ENCODE measurements around the gene HNRNPAB.
"Not testable (repeated sequence)": the region's sequence is repeated elsewhere in the genome, so short reads cannot be mapped to it uniquely, and the experiment has no call there.

The HNRNPAB gene

GRCh38 chr5:178241688-178242231 lies 37.4 kb downstream of the HNRNPAB start:
- DNase-seq (ENCODE audit: low read depth in 2 of 3, low spot score in 2 of 3), result no peak

- no peak for DNase-seq (ENCODE audit: low read depth in 2 of 3, low spot score in 2 of 3)
Measured at GRCh38 chr5:178242416-178242815, 38.1 kb downstream of the HNRNPAB start.

GRCh38 chr5:178244576-178244975 lies 40.2 kb downstream of the HNRNPAB start:
- no peak for DNase-seq (ENCODE audit: low read depth in 2 of 3, low spot score in 2 of 3)

- no peak for DNase-seq (ENCODE audit: low read depth in 2 of 3, low spot score in 2 of 3)
Measured at GRCh38 chr5:178245389-178245788, 41.1 kb downstream of the HNRNPAB start.

- DNase-seq (ENCODE audit: low read depth in 2 of 3, low spot score in 2 of 3), result no peak
Measured at GRCh38 chr5:178246624-178247279, 42.4 kb downstream of the HNRNPAB start.

GRCh38 chr5:178247481-178248456 lies 43.4 kb downstream of the HNRNPAB start:
- no peak for DNase-seq (ENCODE audit: low read depth in 2 of 3, low spot score in 2 of 3)

GRCh38 chr5:178248750-178249149 lies 44.4 kb downstream of the HNRNPAB start:
- DNase-seq (ENCODE audit: low read depth in 2 of 3, low spot score in 2 of 3), result no peak

- DNase-seq (ENCODE audit: low read depth in 2 of 3, low spot score in 2 of 3), result no peak
Measured at GRCh38 chr5:178249191-178249989, 45.1 kb downstream of the HNRNPAB start.

GRCh38 chr5:178250263-178250662 lies 45.9 kb downstream of the HNRNPAB start:
- DNase-seq (ENCODE audit: low read depth in 2 of 3, low spot score in 2 of 3), result no peak

GRCh38 chr5:178252258-178252657 lies 47.9 kb downstream of the HNRNPAB start:
- no peak for DNase-seq (ENCODE audit: low read depth in 2 of 3, low spot score in 2 of 3)

- DNase-seq (ENCODE audit: low read depth in 2 of 3, low spot score in 2 of 3), result not testable (repeated sequence)
Measured at GRCh38 chr5:178253632-178254031, 49.3 kb downstream of the HNRNPAB start.

- DNase-seq (ENCODE audit: low read depth in 2 of 3, low spot score in 2 of 3), result no peak
Measured at GRCh38 chr5:178256746-178257145, 52.4 kb downstream of the HNRNPAB start.

- DNase-seq (ENCODE audit: low read depth in 2 of 3, low spot score in 2 of 3), result no peak
Measured at GRCh38 chr5:178257650-178258049, 53.3 kb downstream of the HNRNPAB start.

GRCh38 chr5:178259623-178260536 lies 55.5 kb downstream of the HNRNPAB start:
- no peak for DNase-seq (ENCODE audit: low read depth in 2 of 3, low spot score in 2 of 3)

Measured in activated CD8-positive, alpha-beta memory T cell treated with anti-CD3 and anti-CD28 coated beads for 48 hours (primary cell).